Islet precursor cell (in vitro differentiated cells): ENCODE data around the gene DCAF12L2.
"Not testable (repeated sequence)": the region's sequence is repeated elsewhere in the genome, so short reads cannot be mapped to it uniquely, and the experiment has no call there.

Experiments
- DNase-seq: peaks from one replicate; pipeline ENCODE4 v3.0.0-alpha.2; 2018

Gene DCAF12L2

DNA sequence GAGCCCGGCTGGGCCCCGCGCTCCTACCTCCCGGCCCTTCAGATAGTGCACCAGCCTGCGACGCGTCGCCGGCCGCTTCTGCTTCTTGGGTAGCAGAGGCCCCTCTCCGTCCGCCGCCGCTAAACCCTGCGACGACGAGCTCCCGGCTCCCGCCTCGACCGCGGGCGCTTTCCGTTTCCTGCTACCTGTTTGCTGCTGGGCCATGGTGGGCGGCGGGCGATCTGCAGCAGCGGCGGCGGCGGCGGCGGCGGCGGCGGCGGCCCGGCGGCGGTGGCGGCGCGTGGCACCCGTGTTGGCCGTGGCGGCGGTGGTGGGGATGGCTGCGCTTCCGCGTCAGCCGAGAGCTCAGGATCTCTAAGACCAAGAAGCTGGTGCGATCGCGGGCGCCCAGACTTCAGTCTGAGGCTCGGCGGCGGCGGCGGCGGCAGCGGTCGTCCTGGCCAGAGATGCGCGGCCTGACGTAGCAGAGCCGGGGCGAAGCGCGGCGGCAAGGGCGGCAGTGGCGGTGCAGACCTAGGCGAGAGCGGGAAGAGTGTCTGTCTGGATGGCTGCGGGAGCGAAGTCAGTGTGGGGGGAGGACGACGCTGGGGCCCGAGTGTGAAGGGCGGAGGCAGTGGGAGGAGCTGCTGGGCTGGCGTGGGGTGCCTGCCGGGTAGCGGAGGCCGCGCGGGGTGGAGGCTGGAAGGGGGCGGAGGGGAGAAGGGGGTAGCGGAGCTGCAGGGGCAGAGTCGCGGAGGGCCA is at the start of gene DCAF12L2:
Gene DCAF12L2, minus strand, starts transcription at position 569 of the 741 bp plus-strand sequence. Its CDS starts 365 bp downstream, at position 204.
- DNase-seq, result peak; percentile 58

DNA sequence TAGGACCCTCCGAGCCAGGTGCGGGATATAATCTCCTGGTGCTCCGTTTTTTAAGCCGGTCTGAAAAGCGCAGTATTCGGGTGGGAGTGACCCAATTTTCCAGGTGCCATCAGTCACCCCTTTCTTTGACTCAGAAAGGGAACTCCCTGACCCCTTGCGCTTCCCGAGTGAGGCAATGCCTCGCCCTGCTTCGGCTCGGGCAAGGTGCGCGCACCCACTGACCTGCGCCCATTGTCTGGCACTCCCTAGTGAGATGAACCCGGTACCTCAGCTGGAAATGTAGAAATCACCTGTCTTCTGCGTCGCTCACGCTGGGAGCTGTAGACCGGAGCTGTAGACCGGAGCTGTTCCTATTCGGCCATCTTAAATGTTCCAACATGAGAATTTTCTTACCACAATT is 24.8 kb upstream of the DCAF12L2 start:
- DNase-seq, result not testable (repeated sequence)

DNA sequence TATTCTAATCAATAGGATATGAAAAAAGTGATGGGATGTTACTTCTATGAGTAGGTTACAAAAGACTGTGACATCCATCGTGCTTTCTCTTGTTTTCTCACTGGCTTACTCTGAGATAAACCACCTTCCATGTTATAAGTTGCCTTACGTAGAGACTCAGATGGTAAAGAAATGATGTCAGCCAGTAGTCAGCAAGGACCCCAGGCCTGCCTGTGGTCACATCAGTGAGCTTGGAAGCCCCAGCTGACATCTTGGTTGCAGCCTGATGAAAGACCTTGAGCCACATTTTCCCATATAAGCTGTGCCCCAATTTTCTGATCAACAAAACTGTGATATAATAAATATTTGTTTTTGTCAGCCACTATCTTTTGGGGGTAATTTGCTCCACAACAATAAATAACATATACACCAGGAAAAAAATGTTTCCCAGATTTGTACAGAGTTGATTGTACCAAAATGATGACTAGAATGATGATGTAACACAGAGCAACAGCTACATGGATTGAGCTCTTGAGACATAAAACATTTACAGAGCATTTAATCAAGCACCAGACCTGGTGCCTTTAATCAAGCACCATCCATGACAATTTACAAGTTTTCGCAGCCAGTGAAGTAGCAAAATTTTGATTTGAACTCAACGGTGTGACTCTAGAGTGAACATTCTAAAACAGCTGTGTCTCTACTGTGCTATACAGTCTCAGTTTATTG is 11.2 kb upstream of the DCAF12L2 start:
- no peak for DNase-seq

DNA sequence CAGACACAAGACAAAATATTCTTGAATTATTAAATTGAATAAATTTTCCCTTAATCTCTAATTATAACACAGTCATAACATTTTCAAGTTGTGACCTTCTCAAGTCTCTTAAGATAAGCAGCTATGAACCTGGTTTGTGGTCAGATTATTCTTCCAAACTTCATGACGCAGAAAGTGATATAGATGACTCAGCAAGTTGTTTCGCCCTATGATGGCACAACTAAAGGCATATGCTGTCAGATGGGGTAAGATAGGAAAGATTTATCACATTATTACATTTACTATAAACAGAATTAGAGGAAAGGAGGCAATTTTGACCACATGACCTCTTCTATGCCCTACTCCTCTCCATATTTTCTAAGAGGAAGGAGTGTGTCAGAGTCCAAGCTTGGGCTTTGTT is 4.6 kb upstream of the DCAF12L2 start:
- DNase-seq, result no peak

DNA sequence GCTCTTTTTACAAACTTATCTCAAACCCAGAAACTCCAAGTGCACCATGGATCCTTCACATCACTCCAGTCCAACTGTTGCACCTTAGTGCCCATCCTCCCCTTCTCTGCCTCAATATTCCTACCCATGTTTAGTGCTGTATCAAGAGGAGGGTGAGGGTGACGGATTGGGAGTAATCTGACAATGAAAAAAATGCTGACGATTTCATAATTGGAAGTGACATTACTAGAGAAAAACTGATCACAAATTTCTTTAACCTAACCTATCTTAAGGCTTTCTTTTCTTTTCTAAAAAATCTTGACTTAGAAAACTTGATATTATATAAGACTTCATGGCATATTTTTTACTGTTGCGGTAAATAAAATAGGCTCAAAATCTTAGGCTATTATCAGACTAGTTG is 1.5 kb upstream of the DCAF12L2 start:
- DNase-seq, result no peak

DNA sequence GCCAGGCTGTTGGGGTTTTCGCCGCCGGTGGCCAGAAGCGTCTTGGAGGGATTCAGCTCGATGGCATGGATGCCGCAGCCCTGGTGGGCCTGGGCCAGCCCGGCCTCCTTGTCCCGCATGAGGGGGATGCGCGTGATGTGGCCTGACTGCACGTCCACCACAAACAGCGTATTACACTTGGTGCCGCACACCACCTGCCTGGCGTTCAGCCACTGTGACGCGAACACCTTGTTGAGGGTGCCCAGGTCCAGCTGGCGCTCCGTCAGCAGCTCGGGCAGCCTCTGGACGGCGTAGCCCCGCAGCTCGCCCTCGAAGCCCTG is 728 bp downstream of the DCAF12L2 start:
- DNase-seq, result no peak

DNA sequence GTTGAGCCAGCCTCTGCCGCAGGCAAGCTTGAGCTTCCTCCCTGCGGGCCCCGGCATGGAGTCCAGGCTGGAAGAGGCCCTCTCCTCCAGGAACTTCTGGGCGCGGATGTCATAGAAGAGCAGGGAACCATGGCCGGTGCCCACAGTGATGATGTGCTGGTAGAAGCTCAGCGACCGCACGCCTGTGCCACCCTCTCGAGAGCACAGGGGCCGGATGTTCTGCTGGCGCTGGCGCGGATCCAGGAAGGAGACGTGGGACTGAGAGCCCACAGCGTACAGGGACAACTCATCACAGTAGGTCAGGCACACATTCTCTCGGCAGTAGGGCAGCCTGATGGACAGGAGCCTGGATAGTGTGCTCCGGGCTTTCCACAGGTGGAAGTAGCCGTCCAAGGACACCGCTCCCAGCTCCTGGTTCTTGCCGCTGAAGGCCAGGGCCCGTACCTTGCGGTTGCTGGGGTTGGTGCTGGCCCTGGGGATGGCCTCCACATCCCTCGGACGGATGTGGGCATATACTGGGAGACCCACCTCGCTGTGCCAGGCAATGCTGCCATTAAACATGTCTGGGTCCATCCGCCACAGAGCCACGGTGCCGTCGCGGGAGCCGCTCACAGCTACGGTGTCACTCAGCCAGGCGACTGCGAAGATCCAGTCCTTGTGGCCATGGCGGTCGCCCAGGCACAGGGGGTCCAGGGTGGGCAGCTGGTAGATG is 1.2 kb downstream of the DCAF12L2 start:
- no peak for DNase-seq

DNA sequence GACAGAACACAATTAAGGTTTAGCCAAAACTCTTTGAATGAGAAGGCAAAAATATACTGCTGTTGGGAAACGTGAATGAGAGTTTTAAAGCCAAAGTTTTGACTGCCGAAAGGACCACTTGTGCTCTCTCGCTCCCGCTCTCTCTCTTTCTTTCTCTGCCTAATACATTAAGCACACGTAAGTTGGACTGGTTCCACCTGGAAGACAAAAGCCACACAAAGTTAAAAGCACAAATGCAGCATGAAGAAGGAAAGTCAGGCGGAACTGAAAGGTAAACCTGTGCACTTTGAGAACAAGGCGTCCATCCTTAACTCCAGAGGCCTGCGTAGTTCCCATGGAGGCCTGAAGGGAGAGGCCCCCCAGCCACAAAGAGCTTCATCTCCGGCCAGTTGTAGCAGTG is 1.9 kb downstream of the DCAF12L2 start:
- DNase-seq, result no peak

DNA sequence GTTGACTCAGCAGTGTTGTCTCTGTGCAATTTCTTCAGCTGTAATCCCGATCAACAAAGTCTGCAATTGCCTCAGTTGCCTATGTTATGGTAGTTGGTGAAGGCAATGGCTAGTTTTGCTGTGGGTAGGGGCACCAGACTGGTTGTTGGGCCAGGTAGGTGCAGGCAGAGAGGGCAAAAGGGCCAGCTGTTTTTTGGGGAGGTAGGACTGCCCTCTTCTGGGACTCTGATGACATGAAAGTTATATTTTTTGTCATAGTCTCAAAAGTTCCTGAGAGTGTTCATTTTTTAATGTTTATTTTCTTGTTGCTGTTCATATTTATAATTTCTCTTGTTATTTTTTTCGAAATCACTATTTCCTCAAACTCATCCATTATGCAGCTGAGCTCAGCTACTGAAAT is 25.1 kb downstream of the DCAF12L2 start:
- no peak for DNase-seq

DNA sequence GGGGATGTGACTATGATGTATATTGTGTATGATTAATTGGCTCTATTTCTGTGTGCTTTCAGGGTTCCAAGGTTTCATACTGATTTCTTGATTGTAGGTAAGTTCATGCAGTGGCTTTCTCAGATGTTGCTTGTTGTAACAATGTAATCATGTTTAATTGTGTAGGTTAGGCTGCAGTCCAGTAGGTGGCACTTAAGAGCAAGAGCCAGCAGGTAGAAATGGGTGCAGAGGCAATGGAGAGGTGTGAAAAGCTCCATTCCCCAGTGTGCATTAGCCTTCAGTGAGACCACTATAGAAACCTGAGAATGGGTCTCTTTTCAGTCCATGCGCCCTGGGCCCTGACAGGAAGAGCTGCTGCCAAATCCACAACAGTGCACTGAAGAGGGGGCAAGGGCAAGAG is 28.2 kb downstream of the DCAF12L2 start:
- DNase-seq, result no peak

DNA sequence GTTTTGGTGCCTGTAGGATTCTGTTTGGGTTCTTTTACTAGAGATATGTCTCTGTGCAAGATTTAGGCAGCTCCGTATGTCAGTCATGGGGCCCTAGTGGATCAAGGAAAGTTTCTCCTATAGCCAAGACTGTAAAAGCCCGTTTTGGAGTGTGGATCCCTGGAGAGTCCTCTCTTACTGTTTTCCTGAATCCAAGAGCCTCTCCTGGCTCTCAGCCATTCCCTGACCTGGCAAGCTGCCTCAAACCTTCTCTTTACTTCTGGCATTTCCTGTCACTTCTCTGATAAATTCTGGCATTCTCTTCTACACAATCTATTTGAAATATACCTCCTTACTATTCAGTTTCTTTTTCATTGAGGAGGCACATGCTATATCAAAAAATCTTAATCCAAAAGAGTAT is 41.4 kb downstream of the DCAF12L2 start:
- no peak for DNase-seq
